HG03558 (cell line): ENCODE results near the gene DMC1.

Source experiments
- ATAC-seq: cut with Tn5 transposase; IDR thresholded peaks from one replicate; pipeline ENCODE4 v1.9.1; 2021; ENCODE audit warnings: moderate number of reproducible peaks; ENCODE audit not compliant: unreplicated experiment; ENCODE audit errors: extremely low read depth

DMC1 gene

DNA sequence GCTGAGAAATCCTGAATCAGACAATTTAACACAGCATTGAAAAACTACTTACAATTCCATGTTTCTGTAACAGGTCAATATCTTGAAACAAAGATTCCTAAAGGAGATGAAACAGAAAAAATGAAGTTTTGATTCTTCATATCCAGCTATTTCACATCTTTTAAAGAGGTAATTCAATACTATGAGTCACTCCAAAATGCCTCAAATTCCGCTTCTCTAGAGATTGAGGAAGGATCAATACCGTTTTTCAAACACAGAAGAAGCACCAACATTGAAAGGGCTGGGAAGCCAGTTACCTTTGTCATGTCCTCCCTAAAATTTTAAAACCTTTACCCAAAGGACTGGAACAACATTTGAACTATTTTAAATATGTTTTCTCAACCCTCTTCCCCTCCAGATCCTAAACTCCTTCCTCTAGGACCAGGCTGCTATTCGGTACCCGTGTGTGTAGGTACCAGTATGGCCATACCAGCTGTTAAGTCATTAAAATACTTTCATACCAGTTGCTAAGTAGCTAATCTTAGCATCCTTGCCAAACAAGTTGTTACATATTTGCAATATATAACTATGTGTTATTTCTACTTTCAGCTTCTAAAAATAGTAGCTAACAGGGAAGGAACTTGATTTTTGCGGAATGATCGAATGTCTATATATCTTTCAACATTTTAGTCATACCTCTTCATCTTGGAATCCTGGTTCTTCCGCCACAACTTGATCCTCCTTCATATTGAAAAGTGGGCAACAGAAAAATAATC is 2.3 kb downstream of the DMC1 start:
- ATAC-seq: no peak

DNA sequence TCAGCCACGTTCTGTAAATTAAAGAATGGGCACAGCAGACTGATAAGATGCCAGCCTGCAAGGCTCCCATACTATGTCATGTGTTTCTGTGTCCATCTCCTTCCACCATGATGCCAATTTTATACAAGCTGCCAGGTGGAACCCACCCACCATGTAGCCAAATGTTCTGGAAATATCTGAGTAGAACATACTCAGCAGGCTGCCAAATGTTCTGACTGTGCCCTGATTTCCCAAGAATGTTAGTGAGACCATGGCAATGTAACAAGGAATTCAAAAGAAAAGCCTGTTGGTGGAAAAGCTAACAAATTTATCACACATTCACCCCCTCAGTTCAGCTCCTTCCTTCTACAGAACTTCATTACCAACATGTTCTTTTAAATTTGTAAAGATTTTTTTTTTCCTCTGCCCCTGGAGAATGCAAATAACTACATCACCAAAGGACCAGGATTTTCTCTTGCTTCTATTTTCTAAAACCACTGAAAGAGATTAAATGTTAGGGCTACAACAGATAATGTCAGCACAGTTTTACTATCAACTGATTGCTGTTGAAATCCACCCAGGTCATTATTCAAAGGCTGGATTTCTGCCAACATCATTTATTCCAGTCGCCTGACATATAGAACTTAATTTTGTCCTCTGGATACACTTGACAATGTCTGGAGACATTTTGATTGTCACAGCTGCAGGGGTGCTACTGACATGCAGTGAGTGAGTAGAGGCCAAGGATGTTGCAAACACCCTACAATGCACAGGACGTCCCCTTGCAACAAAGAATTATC is 3.1 kb downstream of the DMC1 start:
- no peak for ATAC-seq

DNA sequence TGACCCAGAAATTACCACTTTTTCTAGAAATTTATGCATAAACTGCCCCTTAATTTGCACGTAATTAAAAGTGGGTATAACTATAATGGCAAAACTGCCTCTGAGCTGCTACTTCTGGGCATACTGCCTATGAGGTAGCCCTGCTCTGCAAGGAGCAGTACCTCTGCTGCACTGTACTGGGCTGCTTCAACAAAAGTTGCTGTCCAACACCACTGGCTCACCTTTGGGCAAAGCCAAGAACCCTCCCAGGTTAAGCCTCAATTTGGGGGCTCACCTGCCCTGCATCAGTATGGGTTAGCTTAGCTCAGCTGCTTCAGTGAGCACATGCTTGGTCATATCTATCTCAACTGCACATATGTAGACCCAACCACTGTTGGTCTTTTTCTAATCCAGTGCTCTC is 4.5 kb downstream of the DMC1 start:
- ATAC-seq: no peak

DNA sequence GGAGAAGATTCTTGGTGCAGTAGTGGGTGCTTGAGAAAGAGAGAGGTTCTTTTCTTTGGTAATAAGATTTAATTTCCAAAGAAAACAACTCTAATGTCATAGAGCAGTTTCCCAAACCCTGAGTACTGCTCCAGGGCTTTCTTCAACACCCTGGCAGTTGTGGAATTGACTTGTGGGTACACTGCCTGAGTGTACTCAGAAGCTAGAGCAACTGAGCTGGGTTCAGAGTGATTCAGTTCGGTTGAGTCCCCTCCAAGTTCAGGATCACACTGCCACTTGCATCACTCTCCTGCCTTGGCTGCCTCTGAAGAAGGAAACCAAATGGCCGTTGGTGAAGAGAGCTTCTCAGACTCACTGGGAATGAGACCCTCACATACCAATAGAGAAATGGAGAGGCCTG is 5.3 kb downstream of the DMC1 start:
- no peak for ATAC-seq

DNA sequence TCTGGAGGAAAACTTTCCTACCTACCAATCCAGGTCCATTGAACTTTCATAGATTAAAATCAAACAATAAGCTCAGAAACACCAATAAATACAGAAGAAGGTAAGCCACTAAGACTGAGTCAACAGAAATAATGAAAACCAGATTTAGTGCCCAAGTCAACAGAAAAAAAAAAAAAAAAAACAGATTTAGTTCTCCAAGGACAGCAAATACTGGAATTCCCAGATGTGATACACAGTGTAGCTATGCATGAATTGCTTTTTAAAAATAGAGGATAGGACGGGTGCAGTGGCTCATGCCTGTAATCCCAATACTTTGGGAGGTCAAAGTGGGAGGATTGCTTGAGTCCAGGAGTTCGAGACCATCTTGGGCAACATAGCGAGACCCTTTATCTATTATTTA is 15.7 kb downstream of the DMC1 start:
- ATAC-seq: no peak

DNA sequence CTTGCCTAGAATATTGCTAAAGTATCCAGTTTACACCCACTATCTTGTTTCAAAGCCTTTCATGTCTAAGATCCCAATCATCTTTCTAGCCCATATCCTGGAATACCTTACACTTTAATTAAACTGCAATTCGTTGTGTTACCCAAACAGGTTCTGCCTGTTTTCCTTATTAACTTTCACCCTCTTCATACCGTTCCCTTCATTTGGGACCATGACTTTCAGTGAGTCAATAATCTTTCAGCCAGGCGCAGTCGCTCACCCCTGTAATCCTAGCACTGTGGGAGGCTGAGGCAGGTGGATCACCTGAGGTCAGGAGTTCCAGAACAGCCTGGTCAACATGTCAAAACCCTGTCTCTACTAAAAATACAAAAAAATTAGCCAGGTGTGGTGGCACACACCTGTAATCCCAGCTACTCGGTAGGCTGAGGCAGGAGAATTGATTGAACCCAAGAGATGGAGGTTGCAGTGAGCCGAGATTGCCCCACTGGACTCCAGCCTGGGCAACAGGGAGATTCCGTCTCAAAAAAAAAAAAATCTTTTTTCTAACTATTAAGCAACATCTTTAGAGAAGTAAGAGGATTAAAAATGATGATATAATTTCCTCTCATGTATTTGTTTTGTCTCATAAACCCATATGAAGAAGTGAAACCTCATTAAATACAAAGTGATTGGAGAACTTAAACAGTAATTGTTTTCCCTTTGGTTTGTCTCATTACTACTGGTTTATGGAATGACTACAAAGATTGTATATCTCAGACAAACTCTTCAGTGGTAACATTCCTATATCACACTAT is 20.7 kb downstream of the DMC1 start:
- no peak for ATAC-seq

DNA sequence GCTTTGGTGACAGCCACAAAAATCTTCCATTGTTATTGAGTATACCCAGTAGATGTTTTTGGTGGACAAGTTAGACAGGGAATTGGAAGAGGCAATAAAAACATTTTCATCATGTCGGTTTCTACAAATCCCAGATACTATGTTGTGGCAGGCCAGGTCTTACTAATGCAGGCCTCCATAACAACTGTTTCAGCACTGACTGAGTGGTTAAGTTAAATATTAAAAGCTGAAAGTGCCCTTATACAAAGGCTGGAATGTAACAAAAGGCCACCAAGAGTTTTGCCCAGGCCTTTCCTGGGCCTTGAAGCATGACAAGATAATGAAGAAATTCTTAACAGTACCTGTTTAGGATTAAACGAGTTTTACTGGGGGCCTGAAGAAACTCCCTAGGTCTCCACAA is 29.3 kb downstream of the DMC1 start:
- no peak for ATAC-seq

DNA sequence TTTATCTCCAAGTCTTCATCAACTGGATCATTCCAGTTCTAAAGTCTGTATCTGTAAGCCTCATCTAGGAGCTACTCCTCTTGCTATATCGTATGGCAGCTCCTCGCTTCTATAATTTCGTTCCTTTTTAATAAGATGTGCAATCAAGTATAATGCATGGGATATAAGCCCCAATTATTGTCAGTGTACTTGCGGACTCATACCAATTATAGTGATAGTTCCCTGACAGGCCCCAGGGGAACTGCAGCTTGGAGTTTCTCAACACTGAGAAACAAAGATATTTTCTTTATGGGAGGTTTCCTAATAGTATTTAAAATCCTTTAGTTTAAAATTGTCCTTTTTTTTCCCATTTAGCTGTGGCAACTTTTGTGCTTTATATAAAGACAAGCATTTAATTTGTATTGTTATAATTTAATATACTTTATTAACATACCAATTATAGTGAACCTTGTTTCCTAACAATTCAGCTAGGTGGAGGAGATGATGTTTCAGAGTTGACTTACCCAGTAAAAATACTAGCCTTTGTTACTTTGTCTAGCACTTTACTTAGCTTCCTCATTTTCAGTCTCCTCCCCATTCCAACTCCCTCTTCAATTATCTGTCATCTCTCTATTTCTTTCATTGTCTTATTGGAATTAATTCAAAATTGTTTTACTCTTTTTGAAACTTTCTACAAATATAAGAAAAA is 38.6 kb downstream of the DMC1 start:
- ATAC-seq: no peak

DNA sequence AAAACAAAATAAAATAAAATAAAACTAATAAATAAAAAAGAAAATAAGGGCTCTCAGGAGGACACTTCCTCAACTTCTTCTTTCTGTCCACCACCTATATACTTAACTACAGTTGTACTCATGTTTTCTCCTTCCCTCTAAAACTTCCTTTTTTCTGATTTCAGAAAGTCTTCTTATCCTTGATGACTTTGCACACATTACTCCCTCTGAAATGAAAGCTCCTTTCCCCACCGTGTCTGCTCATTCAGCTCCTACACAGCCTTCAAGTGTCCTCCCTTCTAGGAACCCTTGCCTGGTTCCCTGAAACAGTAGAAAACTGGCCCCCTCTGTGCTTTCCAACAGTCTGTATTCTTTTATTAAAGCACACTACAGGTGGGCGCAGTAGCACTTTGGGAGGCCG is 45.6 kb downstream of the DMC1 start:
- no peak for ATAC-seq

DNA sequence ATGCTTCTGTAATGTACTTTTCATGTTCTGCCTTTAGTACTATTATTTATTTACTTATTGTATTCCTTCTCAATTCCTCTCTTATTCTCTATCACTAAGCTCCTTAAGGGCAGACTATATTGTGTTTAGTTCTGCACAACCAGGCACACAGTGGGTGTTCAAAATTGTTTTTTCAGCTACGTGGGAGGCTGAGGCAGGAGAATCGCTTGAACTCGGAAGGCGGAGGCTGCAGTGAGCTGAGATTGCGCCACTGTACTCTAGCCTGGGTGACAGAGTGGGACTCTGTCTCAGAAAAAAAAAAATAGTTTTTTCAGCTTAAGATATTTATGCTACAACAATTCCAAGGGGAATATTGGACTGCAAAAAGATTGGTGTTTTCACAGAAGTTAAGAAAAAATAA is 46.5 kb downstream of the DMC1 start:
- ATAC-seq: no peak

DNA sequence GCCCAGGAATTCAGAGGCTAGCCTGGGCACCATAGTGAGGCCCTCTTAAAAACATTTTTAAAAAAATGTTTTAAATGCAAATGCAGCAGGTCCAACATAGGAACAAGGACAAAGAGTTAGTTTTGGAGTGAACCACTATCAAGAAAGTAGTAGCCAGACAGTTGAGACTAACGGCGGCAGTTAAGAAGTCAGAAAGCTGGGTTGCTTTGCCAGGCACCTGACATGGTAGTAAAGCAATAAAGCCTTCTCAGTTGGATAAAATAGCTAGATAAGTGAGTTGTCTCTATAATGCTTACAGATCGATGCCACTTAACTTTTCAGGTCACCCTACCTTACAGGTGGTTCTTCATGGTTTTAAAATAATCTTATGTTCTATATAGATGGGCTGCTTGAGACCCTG is 47.0 kb downstream of the DMC1 start:
- ATAC-seq: no peak

DNA sequence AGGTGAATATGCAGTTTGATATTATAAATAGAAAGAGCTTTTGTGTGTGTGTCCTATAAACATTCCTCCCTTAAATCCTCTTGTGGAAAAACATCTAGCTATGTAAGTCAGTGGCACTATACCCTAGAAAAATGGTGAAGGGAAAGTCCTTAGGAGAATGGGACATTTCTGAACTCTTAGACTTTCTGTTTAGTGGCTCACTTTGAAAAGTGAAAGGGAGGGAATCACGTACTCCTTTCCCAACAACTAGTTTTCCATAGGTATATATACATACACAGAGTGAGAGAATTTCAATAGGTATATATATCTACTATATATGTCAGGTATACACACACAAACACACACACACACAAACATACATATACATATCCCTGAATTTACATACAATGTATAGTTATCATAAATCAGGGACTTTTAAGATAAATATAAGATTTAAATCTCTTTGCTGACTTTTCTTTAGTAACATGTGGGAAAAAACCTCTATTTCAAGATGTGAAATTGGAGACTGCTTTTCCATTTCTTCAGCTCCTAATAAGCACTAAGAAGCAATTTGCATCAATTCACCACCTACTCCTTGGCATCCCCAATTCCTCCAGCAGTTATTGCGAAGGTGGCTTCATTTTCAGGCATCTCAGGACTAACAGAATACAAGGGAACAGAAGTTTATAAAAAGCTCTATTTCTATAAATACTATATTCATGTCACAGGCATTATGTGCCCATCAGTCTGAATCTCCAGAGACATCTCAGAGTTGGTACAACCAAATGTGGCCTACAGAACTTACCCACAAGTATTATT is 50.3 kb downstream of the DMC1 start:
- ATAC-seq: no peak

DNA sequence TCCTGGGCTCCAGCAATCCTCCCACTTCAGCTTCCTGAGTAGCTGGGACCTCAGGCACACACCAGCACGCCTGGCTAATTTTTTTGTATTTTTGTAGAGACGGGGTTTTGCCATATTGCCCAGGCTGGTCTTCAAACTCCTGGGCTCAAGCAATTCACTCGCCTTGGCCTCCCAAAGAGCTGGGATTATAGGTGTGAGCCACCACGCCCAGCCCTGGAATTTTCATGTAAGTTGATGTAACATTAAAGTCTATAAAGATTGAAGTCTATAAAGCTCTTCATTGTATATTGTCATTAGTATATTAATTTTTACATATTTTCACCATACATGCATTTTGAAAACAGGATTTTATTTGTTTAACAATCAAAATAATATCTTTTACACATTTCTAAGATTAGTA is 51.4 kb downstream of the DMC1 start:
- ATAC-seq: no peak

DNA sequence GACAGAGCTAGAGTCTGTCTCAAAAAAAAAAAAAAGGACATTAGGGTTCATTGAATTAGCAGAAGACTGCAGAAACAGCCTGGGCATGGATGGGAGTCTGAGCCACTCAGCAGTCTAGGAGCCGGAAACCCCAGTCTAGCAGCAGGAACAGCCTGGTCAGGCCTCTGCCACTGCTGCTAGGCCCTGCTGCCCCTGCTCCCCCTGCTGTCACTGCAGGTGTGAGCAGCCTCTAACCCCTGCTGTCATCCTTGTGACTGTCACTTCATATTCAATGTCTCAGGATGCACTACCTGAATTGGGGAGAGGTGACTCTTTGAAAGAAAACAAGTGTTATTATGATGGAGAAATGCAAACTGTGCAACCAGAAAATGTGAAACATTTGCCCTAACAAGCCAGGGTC is 56.9 kb downstream of the DMC1 start:
- no peak for ATAC-seq

DNA sequence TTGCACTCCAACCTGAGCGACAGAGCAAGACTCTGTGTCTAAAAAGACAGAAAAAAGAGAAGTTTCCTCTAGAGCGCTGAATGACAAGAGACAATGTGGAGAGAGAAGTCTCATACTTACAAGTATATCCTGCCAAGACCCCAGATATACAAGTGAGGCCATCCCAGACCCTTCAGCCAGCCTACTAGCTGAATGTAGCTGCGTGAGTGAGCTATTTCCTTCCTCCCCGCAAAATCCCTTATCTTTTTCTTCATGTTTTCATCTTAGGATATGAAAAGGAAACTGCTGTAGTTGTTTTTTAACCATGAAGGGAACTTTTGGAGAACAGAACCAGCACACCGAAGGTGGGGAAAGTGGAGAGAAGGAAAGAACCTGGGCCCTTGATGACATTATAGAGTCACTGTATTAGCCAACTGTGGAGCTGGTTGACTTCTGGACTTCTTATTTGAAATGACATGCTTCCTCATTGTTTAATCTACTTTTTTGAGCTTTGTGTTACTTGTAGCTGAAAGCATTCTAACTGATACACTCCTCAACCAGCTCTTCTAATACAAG is 59.5 kb downstream of the DMC1 start:
- ATAC-seq: no peak

DNA sequence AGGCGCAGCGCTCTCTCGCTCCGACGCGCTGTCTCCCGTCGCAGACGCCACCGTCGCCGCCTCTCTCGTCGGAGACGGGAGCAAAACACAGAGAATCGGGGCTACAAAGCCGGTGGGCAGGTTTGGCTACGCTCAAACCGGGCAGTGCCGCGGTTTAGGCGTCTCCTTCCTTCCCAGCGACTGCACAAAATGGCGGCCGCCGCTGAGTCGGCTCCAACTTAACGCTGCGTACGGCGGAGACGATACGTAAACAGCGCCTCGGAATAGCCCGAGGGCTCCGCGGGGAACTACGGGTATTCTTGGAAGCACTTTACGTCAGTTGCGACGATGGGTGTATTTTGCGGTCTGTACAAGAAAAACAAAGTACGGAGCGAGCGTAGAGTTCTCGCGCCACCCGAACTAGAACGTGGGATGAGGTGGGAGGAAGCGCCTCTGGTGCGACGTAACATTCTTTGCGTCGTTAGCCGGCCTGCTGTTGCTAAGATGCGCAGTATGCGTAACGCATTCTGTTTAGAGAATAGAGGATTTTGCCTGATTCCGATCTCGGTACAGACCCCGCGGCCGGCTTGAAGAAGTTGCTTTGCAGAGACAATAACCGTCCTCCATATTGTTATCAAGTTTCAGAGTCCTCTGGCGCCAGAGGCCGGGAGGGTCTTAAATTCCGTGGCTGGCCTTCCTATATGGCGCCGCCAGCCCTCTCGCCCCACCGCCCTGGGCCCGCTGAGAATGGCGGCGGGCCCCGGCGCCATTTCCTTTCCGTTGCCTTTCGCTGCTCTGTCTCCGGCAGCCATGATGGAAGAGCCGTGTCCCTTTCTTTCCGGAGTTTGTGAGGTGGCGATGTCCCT is 63.6 kb downstream of the DMC1 start, which contains the start of gene DDX17:
TSS of gene DDX17 (minus strand) at position 194 of the 845 bp plus-strand sequence.
- peak; percentile 46 for ATAC-seq

DNA sequence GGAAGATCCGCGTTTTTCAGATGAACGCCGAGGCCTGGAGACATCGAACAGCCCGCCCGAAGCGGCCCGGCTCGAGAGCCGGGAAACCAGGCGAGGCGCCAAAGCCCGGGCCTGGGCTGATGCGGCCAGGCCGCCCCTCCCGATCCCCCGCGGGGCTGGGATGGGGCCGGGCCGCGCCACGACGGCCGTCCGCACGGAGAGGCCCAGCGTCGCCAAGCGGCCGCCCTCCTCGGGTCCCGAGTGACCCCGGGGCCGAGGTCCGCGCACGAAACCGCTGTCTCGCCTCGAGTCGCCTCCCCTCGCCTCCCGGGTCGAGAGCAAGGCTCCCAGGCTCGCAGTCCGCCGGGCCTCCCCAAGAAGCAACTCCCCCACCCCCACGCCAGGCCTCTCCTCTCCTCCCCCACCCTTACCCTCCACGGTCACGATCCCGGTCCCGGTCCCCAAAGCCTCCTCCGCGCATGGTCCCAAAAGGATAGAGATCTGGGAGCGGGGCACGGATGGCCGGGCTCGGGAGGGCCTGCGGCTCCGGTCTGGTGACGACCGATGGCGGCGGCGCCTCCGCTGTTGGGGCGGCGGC is 64.4 kb downstream of the DMC1 start:
- peak; percentile 3 for ATAC-seq
